Left ventricle myocardium superior (tissue), 1 donor: ENCODE results near the gene TRIM45. TPM values are rescaled to one million over a fixed set of nuclear protein-coding genes. Genes with fewer than 3 reads are reported as not detected.
"Not testable (repeated sequence)": the region's sequence is repeated elsewhere in the genome, so short reads cannot be mapped to it uniquely, and the experiment has no call there.

Experiments used
- ATAC-seq: fragments of 200-7000 bp; cut with Tn5 transposase; one replicate; pipeline ENCODE4 v1.9.1; 2020; ENCODE audit warnings: mild to moderate bottlenecking, moderate library complexity
- DNase-seq: peaks from one replicate; pipeline ENCODE4 v3.0.0-alpha.2; 2020
- intact Hi-C: fragments of 100-400 bp; cut with micrococcal nuclease; formaldehyde crosslinking; loops from one replicate; pipeline ENCODE4 v1.11.0; 2022
- long read RNA-seq: library from polyadenylated mRNA; unstranded; transcript quantifications from one replicate; pipeline ENCODE4 v2.0.0, GENCODE V29; 2021
- total RNA-seq: library from RNA; stranded (reverse); fragmentation: NEBNext Ultra II Directional; extraction: Animal tissue kit (Norgen Biotek cat#: 25700); gene quantifications from one replicate; pipeline ENCODE4 v1.2.1, GENCODE V29; 2021
- donor health status: DM: no; HTN: yes; CAD: no; lungs with severe emphysema.

The TRIM45 gene, protein sequence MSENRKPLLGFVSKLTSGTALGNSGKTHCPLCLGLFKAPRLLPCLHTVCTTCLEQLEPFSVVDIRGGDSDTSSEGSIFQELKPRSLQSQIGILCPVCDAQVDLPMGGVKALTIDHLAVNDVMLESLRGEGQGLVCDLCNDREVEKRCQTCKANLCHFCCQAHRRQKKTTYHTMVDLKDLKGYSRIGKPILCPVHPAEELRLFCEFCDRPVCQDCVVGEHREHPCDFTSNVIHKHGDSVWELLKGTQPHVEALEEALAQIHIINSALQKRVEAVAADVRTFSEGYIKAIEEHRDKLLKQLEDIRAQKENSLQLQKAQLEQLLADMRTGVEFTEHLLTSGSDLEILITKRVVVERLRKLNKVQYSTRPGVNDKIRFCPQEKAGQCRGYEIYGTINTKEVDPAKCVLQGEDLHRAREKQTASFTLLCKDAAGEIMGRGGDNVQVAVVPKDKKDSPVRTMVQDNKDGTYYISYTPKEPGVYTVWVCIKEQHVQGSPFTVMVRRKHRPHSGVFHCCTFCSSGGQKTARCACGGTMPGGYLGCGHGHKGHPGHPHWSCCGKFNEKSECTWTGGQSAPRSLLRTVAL
- total RNA-seq = 15.3 TPM
- long read RNA-seq, transcript TRIM45-201 (6 exons, 3,515 nt) = major isoform, 11 of 25 reads
- long read RNA-seq, partial matches to known transcripts = 5 of 25 reads
- long read RNA-seq, other reads (novel, unspliced or antisense) = 8 of 25 reads

DNA sequence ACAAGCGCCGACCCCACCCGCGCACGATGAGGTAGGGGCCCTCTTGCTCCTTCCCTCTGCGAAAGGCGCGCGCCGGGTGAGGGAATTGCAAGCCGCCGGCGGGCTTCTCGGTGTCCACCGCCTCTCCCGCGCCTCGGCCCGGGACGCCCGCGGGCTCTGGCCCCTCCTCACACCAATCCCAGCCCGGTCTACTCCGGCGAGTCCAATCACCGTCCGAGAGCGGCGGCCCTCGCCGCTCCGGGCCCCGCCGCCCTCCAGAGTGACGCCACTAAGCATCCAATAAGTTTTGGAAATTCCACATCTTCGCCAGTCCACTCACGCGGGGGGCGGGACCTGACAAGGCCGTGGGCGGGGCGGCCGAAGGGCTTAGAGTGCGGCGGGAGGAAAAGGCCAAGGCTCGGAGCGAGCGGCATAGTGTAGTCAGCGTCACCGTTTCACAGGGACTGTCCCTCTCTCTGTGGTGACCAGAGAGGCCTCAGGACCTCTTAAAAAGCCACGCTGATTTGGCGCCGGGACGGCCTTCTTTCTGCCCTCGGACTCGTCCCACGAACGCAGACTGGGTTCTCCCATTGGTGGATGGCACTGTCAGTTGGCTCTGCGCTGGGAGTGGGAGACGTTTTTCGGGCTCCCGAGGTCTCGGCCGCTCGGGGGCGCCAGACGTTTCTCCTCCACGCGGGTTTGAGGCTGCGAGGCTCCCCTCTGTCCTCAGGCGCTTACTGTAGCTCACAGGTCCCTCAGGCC lies at the start of gene TRIM45:
Gene TRIM45, minus strand, starts transcription at position 161 of the 741 bp plus-strand sequence. CDS start 548 bp downstream, outside the sequence.
- intact Hi-C loops = loop anchor here (10.0 kb wide), 1 partner anchor 57 kb away; the partner anchor contains the start of gene TTF2
- ATAC-seq = peak; percentile 97
- peak; percentile 98 for DNase-seq

GRCh38 chr1:117169871-117170596 lies 48.5 kb upstream of the TRIM45 start:
- intact Hi-C loops = no loop called here
- DNase-seq (no peak), ATAC-seq (no peak)

GRCh38 chr1:117167402-117167801 lies 45.9 kb upstream of the TRIM45 start:
- intact Hi-C loops = no loop called here
- ATAC-seq = no peak

GRCh38 chr1:117166076-117166475 lies 44.5 kb upstream of the TRIM45 start:
- DNase-seq = no peak
- intact Hi-C loops = no loop called here
- no peak for ATAC-seq

More at GRCh38 chr1:117167402-117167801, 45.9 kb upstream of the TRIM45 start:
- no peak for DNase-seq

DNA sequence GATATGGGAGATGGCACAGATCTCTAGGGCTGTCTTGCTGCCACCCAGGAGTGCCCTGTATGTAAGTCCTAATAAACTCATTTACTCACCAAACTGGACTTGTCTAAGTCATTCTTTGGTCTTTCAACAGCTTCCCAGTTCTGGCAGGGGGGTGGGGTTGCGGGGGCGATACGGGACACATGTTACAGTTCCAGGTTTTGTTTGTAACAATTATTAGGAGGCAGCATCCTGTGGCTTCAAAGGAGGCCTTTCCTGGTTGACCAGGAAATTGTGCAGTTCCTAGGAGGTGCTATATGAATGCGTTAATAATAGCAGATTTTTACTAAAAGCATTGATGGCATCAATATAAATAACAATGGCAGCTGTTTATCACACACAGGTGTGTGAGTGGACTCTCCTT lies 42.7 kb upstream of the TRIM45 start:
- DNase-seq = no peak
- ATAC-seq = no peak
- intact Hi-C loops = no loop called here

DNA sequence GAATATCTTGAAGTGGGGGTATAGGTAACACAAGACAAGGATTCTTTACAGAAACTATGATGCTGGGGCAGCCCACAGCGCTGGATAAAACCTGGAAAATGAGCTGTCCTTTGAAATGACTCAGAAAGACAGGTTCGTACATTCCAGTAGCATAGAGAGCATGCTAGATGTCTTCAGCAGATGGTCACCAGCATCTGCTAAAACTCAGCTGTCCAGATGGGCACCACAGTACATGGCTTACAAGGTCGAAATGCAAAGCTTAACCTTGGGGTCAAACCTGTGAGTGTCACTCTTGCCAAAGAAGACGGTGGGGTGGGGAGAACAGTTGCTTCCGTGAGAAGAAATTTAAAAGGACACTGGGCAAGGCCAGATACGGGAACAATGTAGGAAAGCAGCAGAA lies 41.3 kb upstream of the TRIM45 start:
- DNase-seq = no peak
- intact Hi-C loops = no loop called here
- ATAC-seq = no peak

- intact Hi-C loops = no loop called here
Measured at GRCh38 chr1:117161887-117162286, 40.3 kb upstream of the TRIM45 start.

GRCh38 chr1:117151305-117151704 lies 29.8 kb upstream of the TRIM45 start:
- intact Hi-C loops, ATAC-seq, DNase-seq: not testable (repeated sequence)

More at GRCh38 chr1:117161887-117162286, 40.3 kb upstream of the TRIM45 start:
- no peak for DNase-seq
- ATAC-seq = no peak

DNA sequence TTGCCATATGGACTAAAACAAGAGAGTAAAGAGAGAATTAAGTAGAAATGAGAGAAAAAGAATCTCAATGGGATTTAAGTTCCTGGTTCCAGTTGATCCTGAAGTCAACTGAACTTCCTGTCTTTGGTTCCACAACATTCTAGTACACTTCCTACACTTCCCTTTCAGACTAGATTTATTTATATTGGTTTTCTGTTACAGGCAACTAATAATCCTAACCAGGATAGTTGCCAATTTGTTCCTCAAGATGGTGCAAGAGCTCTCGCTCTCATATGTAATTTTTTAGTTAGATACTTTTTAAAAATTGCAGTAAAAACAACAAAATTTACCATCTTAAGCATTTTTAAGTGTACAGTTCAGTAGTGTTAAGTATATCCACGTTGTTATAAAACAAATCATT lies 28.8 kb upstream of the TRIM45 start:
- ATAC-seq = no peak

GRCh38 chr1:117147856-117148588 lies 26.5 kb upstream of the TRIM45 start:
- intact Hi-C loops = no loop called here
- DNase-seq (no peak), ATAC-seq (no peak)

More for the DNA sequence above, 28.8 kb upstream of the TRIM45 start:
- intact Hi-C loops = no loop called here
- DNase-seq = no peak

DNA sequence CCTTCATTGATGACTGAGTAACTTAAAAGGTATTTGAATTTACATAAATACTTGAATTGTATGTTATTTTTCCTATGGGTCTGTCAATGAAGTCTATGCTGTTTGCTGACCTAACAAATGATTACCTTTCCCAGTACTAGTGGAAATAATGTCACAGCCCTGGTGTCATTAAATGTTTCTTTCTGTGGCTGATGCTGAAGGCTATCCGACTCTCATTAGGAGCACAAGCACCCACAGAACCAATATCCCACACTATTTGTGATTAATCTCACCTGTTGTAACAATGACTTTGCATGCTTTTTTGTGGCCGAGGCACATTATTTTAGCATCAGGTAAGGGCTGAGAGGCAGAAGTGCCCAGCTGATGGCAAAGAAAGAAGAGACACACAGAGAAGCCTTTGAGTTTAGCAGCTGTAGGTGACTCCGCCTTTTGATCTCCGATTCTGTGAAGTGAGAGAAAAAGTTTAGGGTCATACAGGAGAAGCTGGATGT lies 25.8 kb upstream of the TRIM45 start:
- intact Hi-C loops = no loop called here
- ATAC-seq = no peak
- DNase-seq = no peak

DNA sequence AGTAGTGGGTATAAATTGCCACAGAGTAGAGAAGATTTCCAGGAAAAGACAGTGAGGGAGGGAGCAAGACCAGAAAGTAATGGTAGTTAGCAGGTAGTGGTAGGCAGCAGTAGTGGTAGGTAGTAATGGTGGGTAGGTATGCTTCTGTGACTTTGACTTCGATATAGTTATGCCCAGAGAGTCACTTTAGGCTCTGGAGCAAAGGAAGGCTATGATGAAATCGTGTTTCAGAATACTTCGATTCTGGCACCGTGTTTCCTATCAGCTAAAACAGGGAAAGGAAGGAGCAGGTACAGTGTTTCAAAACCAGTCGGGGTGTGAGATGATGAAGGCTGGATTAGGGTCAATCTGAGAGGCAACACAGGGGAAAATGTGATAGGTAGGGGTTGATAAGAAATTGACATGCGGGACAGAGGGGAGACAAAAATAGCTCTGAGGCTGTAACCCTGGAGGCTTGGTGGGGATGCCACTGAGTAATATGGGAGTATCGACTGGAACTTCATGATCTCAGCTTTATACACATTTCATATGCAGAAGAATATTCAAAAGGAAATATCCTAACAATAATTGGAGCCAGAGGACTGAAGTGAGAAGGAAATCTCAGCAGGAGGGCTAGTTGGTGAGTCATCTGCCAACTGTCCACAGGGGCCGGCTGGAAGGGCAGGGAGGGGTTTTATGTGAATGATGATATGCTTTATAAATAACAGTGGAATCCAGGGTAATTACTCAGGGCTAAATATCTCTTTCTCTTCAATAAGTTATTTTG lies 25.2 kb upstream of the TRIM45 start:
- intact Hi-C loops = no loop called here
- peak; percentile 67 for ATAC-seq
- no peak for DNase-seq

- intact Hi-C loops = no loop called here
- DNase-seq (no peak), ATAC-seq (no peak)
Measured at GRCh38 chr1:117146072-117146471, 24.5 kb upstream of the TRIM45 start.

GRCh38 chr1:117143871-117144270 lies 22.3 kb upstream of the TRIM45 start:
- intact Hi-C loops = no loop called here
- ATAC-seq (no peak), DNase-seq (no peak)

- intact Hi-C loops = no loop called here
- DNase-seq = no peak
- no peak for ATAC-seq
Measured at GRCh38 chr1:117143172-117143571, 21.6 kb upstream of the TRIM45 start.

DNA sequence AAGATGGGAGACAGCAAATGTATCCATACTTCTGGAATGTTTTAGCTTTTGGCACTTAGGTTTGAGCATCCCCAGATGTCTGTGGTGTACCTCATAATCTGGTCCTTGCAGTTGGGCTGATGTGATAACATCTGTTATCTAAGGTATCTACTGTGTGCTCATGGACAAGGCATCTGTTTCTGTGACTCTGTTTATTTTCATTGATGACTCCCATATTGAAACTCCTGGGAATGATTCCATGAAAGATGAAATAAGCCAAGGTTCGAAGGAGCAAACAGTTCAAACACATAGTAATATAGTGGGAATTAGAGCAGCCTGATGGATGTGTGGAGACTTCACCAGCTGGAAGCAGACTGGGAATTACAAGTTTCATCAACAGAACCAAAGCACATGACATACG lies 20.7 kb upstream of the TRIM45 start:
- ATAC-seq (no peak), DNase-seq (no peak)
- intact Hi-C loops = no loop called here

DNA sequence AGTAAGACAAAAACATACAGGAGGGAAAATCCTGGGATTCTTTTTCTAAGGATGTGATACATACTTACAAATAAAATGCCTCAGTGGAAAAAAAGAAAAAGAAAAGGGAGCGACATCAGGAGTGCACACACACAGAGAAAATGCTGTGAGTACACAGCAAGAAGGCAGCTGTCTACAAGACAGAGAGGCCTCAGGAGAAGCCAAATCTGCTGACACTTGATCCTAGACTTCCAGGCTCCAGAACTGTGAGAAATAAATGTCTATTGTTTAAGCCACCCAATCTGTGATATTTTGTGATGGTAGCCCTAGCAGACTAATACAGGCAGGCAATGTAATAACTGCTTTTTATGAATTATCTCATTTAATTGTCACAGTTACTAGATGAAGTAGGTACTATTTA lies 17.0 kb upstream of the TRIM45 start:
- DNase-seq = no peak
- intact Hi-C loops = no loop called here
- ATAC-seq = no peak

- DNase-seq = no peak
- intact Hi-C loops = no loop called here
- no peak for ATAC-seq
Measured at GRCh38 chr1:117138106-117138505, 16.6 kb upstream of the TRIM45 start.
